PC-3 (cell line): Measurements from ENCODE around the gene MEST.
"Not testable (repeated sequence)": the region's sequence is repeated elsewhere in the genome, so short reads cannot be mapped to it uniquely, and the experiment has no call there.

Experiments
- CTCF ChIP-seq: fragments of 300-600 bp; sonication (generic); conservative IDR thresholded peaks from 2 replicates; pipeline ENCODE4 v1.5.1; 2017; ENCODE audit warnings: antibody characterized with exemption, low read depth, mild to moderate bottlenecking, low read length
- EZH2 ChIP-seq: fragments of 300-600 bp; sonication (generic); IDR thresholded peaks from one replicate; pipeline ENCODE4 v1.6.1; 2017; ENCODE audit warnings: antibody characterized with exemption, mild to moderate bottlenecking, low read length; ENCODE audit not compliant: unreplicated experiment

- not testable (repeated sequence) for TF ChIP-seq CTCF, EZH2
Measured at GRCh38 chr7:130542297-130542696, 50.4 kb downstream of the MEST start.
